ENCODE results near the gene SIRT1.
"Not testable (repeated sequence)": the region's sequence is repeated elsewhere in the genome, so short reads cannot be mapped to it uniquely, and the experiment has no call there.

Gene SIRT1

DNA sequence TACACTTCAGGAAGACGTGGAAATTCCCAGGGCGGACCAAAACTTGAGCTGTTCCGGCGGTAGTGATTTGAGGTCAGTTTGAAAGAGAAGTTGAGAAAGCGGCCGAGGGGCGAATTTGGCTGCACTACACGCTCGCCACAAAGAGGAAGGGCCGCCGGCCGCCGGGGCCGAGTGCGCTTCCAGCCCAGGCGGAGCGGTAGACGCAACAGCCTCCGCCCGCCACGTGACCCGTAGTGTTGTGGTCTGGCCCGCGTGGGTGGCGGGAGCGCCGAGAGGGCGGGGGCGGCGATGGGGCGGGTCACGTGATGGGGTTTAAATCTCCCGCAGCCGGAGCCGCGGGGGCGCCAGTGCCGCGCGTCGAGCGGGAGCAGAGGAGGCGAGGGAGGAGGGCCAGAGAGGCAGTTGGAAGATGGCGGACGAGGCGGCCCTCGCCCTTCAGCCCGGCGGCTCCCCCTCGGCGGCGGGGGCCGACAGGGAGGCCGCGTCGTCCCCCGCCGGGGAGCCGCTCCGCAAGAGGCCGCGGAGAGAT is at the start of gene SIRT1:
SIRT1 (plus strand) TSS at position 344 of the 529 bp plus-strand sequence; CDS start at position 410, 66 bp downstream.
- DNase-seq (ENCODE audit: low read depth), result peak; percentile 94

DNA sequence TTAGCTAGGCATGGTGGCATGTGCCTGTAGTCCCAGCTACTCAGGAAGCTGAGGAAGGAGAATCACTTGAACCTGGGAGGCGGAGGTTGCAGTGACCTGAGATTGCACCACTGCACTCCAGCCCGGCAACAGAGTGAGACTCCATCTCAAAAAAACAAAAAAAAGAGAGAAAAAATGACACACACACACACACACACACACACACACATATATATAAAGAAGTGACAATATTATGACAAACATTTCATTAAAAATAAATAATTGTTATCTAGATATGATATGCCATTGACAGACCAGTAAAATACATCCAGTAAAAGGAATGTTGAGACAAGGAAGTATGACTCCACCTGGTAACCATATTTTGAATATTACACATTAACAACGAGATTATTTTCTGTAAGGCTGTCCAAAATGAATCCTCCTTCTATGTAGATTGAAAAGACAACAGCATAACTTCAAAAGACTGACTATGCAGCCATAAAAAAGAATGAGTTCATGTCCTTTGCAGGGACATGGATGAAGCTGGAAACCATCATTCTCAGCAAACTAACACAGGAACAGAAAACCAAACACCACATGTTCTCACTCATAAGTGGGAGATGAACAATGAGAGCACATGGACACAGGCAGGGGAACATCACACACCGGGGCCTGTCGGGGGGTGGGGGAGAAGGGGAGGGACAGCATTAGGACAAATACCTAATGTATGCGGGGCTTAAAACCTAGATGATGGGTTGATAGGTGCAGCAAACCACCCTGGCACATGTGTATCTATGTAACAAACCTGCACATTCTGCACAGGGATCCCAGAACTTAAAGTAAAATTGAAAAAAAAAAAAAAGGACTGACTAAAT is 48.7 kb upstream of the SIRT1 start:
- DNase-seq (ENCODE audit: low read depth), result not testable (repeated sequence)

DNA sequence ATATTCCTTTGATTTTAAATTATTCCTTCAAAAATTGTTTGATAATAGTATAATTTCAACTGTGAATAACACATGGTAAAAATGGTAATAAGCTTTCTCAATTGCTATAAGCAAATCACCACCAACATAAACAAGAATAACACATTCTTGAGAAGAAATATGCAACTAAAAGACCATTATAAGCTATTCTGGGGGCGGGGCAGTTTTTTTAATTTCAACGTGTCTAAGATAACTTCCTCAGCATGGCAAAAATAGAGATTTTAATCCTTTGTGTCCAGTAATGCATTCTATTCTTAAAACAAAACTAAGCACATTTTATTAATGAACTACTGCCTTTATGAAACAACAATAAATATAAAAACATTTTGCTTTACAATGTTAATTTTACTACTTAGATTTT is 48.0 kb upstream of the SIRT1 start:
- DNase-seq (ENCODE audit: low read depth), result no peak

DNA sequence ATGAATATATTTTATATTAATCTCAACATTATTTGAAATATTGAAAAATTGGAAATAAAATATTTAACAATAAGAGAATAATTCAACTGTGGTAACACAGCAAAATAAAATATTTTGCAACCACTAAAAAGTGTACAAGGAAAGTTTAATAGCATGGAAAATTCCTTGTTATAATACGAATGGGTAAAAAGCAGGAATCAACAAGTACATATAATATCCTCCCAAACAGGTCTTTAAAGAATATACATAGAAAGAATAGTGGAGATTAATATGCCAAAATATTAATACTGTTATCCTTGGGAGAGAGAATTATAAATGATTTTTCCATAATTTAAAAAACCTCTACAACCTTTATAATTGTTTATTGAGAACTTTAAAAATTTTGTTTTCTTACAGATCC is 47.5 kb upstream of the SIRT1 start:
- DNase-seq (ENCODE audit: low read depth), result no peak

DNA sequence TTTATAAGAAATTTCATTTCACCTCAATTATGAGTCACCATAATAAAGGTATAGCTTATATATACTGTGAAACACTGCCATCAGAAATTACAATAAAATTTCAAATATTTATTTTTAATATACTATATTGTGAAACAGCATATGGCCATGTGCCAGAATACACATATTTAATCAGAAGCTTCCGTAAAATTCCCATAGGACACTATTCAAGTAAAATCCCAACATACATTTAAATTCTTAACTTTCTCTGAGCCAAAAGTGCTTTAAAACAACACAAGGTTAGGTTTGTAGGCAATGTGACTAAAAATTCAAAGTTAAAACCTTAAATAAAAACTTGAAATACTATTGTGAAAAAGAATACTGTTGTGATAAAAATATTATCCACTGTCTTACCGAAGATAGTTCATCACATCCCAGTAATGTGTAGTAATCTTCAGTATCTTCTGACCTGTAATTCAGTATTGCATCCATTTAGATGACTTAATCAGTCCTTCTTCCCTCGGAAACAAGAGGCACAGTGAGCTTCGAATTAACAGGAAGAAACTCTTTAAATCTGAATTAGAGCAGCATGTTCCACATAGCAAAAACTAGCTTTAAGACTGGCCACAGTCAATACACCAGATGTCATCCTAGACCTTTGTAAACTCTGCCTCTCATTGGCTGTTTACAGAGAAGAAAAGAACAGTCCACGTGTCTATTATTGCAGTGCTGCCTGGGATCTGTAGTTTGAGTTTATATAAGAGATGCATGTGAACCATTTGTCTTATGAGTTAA is 46.7 kb upstream of the SIRT1 start, which contains the start of gene DNAJC12:
DNAJC12 (minus strand) TSS at position 648 of the 774 bp plus-strand sequence; CDS start at position 471, 177 bp downstream.
- DNase-seq (ENCODE audit: low read depth), result no peak

DNA sequence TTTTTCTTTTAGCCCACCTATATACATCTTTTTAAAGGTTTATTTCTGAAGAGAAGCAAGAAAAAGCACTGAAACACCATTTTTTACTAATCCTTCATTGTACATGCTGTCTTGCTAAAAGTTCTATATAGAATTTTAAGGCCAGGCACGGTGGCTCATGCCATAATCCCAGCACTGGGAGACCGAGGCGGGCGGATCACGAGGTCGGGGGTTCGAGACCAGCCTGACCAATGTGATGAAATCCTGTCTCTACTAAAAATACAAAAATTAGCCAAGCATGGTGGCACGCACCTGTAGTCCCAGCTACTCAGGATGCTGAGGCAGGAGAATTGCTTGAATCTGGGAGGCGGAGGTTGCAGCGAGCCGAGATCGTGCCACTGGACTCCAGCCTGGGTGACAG is 44.9 kb upstream of the SIRT1 start:
- not testable (repeated sequence) for DNase-seq (ENCODE audit: low read depth)

DNA sequence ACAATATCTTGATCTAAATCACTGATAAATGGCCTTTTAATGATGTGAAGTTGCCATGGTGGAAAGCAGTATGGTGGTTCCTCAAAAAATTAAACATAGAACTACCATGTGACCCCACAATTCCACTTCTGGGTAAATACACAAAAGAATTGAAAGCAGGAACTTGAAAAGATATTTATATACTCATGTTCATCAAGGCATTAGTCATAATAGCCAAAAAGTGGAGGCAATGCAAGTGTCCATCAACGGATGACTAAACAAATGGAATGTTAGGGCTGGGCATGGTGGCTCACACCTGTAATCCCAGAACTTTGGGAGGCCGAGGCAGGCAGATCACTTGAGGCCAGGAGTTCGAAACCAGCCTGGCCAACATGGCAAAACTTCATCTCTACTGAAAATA is 44.5 kb upstream of the SIRT1 start:
- DNase-seq (ENCODE audit: low read depth), result no peak

- DNase-seq (ENCODE audit: low read depth), result no peak
Measured at GRCh38 chr10:67841737-67842136, 42.7 kb upstream of the SIRT1 start.

GRCh38 chr10:67843284-67843683 is 41.2 kb upstream of the SIRT1 start:
- no peak for DNase-seq (ENCODE audit: low read depth)

- peak; percentile 92 for DNase-seq (ENCODE audit: low read depth)
Measured at GRCh38 chr10:67849331-67850011, 35.0 kb upstream of the SIRT1 start.

DNA sequence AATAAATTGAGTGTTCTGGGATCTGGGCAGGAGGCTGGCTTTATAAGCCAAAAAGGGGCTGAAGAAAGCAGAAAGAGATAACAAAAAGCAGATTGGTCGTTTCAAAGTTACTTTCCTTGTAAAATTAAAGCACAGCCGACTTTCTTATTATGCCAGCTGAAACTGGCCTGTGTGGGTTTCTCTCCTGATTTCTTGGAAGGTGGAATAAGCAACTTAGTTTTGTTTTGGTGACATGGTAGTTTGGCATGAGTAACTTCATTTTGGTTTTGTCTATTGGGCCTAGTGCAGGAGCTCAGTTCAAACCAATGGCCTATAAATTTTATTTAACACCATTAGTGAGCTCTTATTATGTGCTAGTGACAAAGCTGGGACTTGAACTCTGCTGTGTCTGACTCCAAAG is 33.3 kb upstream of the SIRT1 start:
- no peak for DNase-seq (ENCODE audit: low read depth)

GRCh38 chr10:67852761-67853160 is 31.7 kb upstream of the SIRT1 start:
- DNase-seq (ENCODE audit: low read depth), result no peak

GRCh38 chr10:67853512-67853911 is 30.9 kb upstream of the SIRT1 start:
- DNase-seq (ENCODE audit: low read depth), result no peak

- DNase-seq (ENCODE audit: low read depth), result no peak
Measured at GRCh38 chr10:67858971-67859370, 25.5 kb upstream of the SIRT1 start.

GRCh38 chr10:67861750-67862432 is 22.6 kb upstream of the SIRT1 start:
- DNase-seq (ENCODE audit: low read depth), result no peak

GRCh38 chr10:67863094-67863493 is 21.4 kb upstream of the SIRT1 start:
- DNase-seq (ENCODE audit: low read depth), result no peak

DNA sequence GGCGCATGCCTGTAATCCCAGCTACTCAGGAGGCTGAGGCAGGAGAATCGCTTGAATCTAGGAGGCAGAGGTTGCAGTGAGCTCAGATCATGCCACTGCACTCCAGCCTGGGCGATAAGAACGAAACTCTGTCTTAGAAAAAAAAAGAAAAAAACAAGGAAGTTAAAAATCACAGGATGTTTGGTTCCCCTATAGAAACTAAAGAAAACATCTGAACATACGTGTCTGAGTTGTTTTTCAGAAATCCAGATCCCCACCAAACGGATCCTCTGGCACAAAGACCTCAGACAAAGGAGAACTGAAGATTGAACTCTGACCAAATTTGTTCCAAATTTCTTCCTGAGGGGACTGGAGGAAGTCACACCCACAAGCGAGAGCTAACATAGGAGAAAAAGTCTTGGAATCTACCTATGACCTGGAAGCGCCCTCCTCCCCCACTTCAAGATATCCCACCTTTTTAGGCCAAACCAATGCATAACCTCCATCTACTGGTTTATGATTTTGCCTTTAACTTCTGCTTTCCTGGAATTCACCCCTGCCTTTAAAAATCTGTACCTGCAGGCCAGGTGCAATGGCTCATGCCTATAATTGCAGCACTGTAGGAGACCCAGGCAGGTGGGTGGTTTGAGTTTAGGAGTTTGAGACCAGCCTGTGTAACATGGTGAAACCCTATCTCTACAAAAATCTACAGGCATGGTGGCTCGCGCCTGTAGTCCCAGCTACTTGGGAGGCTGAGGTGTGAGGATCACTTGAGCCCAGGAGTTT is 19.7 kb upstream of the SIRT1 start:
- no peak for DNase-seq (ENCODE audit: low read depth)

GRCh38 chr10:67868132-67868531 is 16.3 kb upstream of the SIRT1 start:
- DNase-seq (ENCODE audit: low read depth), result no peak

DNA sequence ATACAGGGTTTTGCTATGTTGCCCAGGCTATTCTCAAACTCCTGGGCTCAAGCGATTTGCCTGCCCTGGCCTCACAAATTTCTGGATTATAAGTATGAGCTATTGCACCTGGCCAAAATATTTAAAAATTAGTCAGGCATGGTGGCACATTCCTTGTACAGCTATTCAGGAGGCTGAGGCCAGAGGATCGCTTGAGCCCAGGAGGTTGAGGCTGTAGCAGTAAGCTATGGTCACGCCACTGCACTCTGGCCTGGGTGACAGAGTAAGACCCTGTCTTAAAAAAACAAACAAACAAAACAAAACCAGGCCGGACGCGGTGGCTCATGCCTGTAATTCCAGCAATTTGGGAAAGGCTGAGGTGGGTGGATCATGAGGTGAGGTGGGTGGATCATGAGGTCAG is 14.5 kb upstream of the SIRT1 start:
- no peak for DNase-seq (ENCODE audit: low read depth)

GRCh38 chr10:67875340-67876238 is 8.9 kb upstream of the SIRT1 start:
- DNase-seq (ENCODE audit: low read depth), result no peak
